A549 (cell line): ENCODE measurements around the gene ETAA1.

Source experiments
- CTCF ChIP-seq: fragments of >200 bp; sonication (Bioruptor Twin); formaldehyde crosslinking; IDR thresholded peaks from 3 replicates; pipeline ENCODE4 v1.5.1; 2016
- EHMT2 ChIP-seq: fragments of 200-600 bp; sonication (generic); IDR thresholded peaks from 2 replicates; pipeline ENCODE4 v1.6.1; 2016; ENCODE audit warnings: antibody characterized with exemption, low read depth, mild to moderate bottlenecking, moderate library complexity
- FOSB ChIP-seq: fragments of 250-450 bp; sonication (Bioruptor Pico); IDR thresholded peaks from 2 replicates; pipeline ENCODE4 v1.5.0; 2020; ENCODE audit warnings: mild to moderate bottlenecking, moderate library complexity
- MYC ChIP-seq: IDR thresholded peaks from 2 replicates; pipeline ENCODE4 v1.6.1; 2012; ENCODE audit warnings: mild to moderate bottlenecking, inconsistent platforms, low read length, improper control_type of control experiment, borderline replicate concordance
- POLR2AphosphoS2 ChIP-seq: conservative IDR thresholded peaks from 2 replicates; pipeline ENCODE4 v1.6.1; 2012; ENCODE audit warnings: low read length, improper control_type of control experiment, inconsistent platforms
- RAD21 ChIP-seq, 2 experiments: fragments of >200 bp in 1 of 2; sonication (Bioruptor Twin) in 1 of 2; formaldehyde crosslinking in 1 of 2; IDR thresholded peaks in 1 of 2; conservative IDR thresholded peaks in 1 of 2; 2 replicates in 1 of 2; 3 replicates in 1 of 2; pipeline ENCODE4 v1.6.1; 2012 to 2018; ENCODE audit warnings: inconsistent platforms in 1 of 2
- RCOR1 ChIP-seq: fragments of 150-350 bp; IDR thresholded peaks from 2 replicates; pipeline ENCODE4 v1.6.1; 2014; ENCODE audit warnings: antibody characterized with exemption, low read length, low read depth

GRCh38 chr2:67414867-67415266, 17.7 kb downstream of the ETAA1 start:
- no peak for TF ChIP-seq MYC
- TF ChIP-seq POLR2AphosphoS2 = no peak
- TF ChIP-seq CTCF = no peak
- no peak for TF ChIP-seq RCOR1
- TF ChIP-seq FOSB (CRISPR knock-in tag) = no peak
- TF ChIP-seq RAD21 (conservative IDR thresholded peaks at IDR 0.05 in 1 of 2, IDR thresholded peaks at IDR 0.05 in 1 of 2) = no peak
- TF ChIP-seq EHMT2 = no peak
